Stomach (tissue), 9 donors: ENCODE data around the gene NEU4. TPM values are rescaled to one million over a fixed set of nuclear protein-coding genes. Genes with fewer than 3 reads are reported as not detected.
A peak's percentile ranks its signal among the peaks of the same experiment; 100 is the strongest.

ENCODE experiments used
- DNase-seq, 2 donors: peaks; one replicate each; pipeline versions ENCODE4 v3.0.0 to v3.0.0-alpha.2; 2013 to 2019
- H3K27ac ChIP-seq, 5 donors: fragments of 200-600 bp in 4 of 5; sonication (generic) in 4 of 5; one replicate each; pipeline ENCODE4 v1.5.1; 2013 to 2019; ENCODE audit warnings: mild to moderate bottlenecking in 1 of 5, moderate library complexity in 1 of 5
- H3K27me3 ChIP-seq, 3 donors: fragments of 200-600 bp; sonication (generic); one replicate each; pipeline ENCODE4 v1.5.1; 2017 to 2019; ENCODE audit warnings: mixed run types in 1 of 3
- H3K36me3 ChIP-seq, 4 donors: fragments of 200-600 bp; sonication (generic); 1 replicate in 3 of 4; 2 replicates in 1 of 4; pipeline ENCODE4 v1.5.1; 2016 to 2019
- H3K4me1 ChIP-seq, 4 donors: fragments of 200-600 bp; sonication (generic); one replicate each; pipeline ENCODE4 v1.5.1; 2016 to 2019
- H3K4me3 ChIP-seq, 4 donors: fragments of 200-600 bp; sonication (generic) in 3 of 4; one replicate each; pipeline ENCODE4 v1.5.1; 2016 to 2019; ENCODE audit warnings: mild to moderate bottlenecking in 1 of 4
- H3K9me3 ChIP-seq, 4 donors: fragments of 200-600 bp; sonication (generic); one replicate each; pipeline ENCODE4 v1.5.1; 2016 to 2019
- EP300 ChIP-seq: sonication (generic); formaldehyde crosslinking; IDR thresholded peaks from one replicate; pipeline ENCODE4 v1.6.1; 2017; ENCODE audit warnings: antibody characterized with exemption
- POLR2A ChIP-seq, 4 donors: fragments of 450-650 bp; IDR thresholded peaks; one replicate each; pipeline ENCODE4 v1.6.1; 2016; ENCODE audit warnings: antibody characterized with exemption in 4 of 4, control low read depth in 2 of 4, mild to moderate bottlenecking in 1 of 4, moderate library complexity in 1 of 4
- POLR2AphosphoS5 ChIP-seq, 3 donors: sonication (generic); formaldehyde crosslinking; IDR thresholded peaks; one replicate each; pipeline ENCODE4 v1.6.1; 2016; ENCODE audit warnings: antibody characterized with exemption in 3 of 3
- WGBS, 5 donors: extraction: QIAGEN DNeasy Blood & Tissue Kit in 3 of 5; methylation state at CpG; one replicate each; pipeline versions ENCODE4 v1.1.5 to v1.1.7; 2013 to 2018; 5-methylcytosine and 5-hydroxymethylcytosine counted together
- intact Hi-C: fragments of 100-400 bp; cut with DNase I; formaldehyde crosslinking; loops from one replicate; pipeline ENCODE4 v1.15.1; 2023; ENCODE audit warnings: low total_unique reads
- polyA plus RNA-seq, 3 donors: library from polyadenylated mRNA; stranded (reverse); fragments of 200-250 nt; gene quantifications; one replicate each; pipeline ENCODE4 v1.2.3, GENCODE V29; 2013
- total RNA-seq, 5 donors: library from RNA; depleted of rRNA; stranded (reverse); fragments of >200 nt; gene quantifications; one replicate each; pipeline versions ENCODE4 v1.1.0 to v1.2.3, GENCODE V29; 2014 to 2016
- TF ChIP-seq, protein P1 (sequence below), 7 experiments: fragments of 450-650 bp in 4 of 7; fragments of 200-600 bp in 3 of 7; sonication (generic) in 3 of 7; IDR thresholded peaks; one replicate each; pipeline ENCODE4 v1.5.1; 2016 to 2019; ENCODE audit warnings: antibody characterized with exemption in 7 of 7, control low read depth in 2 of 7, mild to moderate bottlenecking in 1 of 7
- donor health status: healthy with polysubstance abuse.
- donor health status: Bipolar disorder and iron deficiency.
- donor health status: healthy.

NEU4 gene
- total and polyA plus RNA-seq, 8 donors, result 0.08 to 415 TPM; not detected in 6

DNA sequence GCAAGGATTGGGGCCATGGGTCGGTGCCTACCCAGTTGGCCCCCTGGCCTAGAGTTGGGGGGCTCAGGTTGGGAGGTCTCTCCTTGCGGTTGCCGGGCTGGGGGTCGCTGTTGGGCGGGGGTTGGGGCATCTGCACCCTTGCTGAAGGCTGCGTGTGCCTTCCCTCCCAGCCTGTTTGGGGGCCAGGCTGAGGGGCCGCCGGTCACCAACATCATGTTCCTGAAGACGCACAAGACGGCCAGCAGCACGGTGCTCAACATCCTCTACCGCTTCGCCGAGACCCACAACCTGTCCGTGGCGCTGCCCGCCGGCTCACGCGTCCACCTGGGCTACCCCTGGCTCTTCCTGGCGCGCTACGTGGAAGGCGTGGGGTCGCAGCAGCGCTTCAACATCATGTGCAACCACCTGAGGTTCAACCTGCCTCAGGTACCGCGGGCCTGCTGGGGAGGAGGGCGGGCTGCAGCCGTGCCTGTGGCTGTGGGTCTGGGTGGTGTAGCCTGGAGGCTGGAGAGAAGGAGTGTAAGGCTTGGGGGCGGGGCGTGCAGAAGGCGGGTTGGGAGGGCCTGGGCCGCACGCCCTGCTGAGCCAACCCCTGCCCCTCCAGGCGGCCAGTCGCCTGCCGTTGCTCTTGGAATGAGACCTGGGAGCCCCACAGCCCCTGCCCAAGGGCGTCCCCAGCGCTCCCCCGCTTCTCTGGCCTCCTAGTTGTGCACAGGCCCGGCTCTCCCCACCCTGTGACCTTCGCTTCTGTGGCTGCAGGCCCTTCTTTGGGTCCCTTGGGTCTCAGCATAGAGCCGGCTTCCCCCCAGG is 7.2 kb upstream of the NEU4 start:
- H3K36me3 ChIP-seq, result no peaks in the 10 kb centered on the region
- TF ChIP-seq POLR2A (IDR thresholded peaks at IDR 0.05), result no peak
- TF ChIP-seq, protein P1, sequence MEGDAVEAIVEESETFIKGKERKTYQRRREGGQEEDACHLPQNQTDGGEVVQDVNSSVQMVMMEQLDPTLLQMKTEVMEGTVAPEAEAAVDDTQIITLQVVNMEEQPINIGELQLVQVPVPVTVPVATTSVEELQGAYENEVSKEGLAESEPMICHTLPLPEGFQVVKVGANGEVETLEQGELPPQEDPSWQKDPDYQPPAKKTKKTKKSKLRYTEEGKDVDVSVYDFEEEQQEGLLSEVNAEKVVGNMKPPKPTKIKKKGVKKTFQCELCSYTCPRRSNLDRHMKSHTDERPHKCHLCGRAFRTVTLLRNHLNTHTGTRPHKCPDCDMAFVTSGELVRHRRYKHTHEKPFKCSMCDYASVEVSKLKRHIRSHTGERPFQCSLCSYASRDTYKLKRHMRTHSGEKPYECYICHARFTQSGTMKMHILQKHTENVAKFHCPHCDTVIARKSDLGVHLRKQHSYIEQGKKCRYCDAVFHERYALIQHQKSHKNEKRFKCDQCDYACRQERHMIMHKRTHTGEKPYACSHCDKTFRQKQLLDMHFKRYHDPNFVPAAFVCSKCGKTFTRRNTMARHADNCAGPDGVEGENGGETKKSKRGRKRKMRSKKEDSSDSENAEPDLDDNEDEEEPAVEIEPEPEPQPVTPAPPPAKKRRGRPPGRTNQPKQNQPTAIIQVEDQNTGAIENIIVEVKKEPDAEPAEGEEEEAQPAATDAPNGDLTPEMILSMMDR (IDR thresholded peaks at IDR 0.05), result no peak
- TF ChIP-seq POLR2AphosphoS5 (IDR thresholded peaks at IDR 0.05), result no peak
- TF ChIP-seq EP300, result no peak
- no peaks in the 10 kb centered on the region for H3K9me3 ChIP-seq
- intact Hi-C loops, result no loop called here
- H3K27me3 ChIP-seq, result peaks cover 8 to 70% (median 25%) of the 10 kb centered on the region in 3 donors
- WGBS, 5 donors, result 70 to 79% (median 77%) methylated on average over 20 to 44 of the region's 44 CpGs
- H3K4me1 ChIP-seq, result peaks cover 15 to 22% (median 21%) of the 10 kb centered on the region in 4 donors
- H3K27ac ChIP-seq, result no peak overlapping the region
- DNase-seq, result peak in 1 of 2 donors; percentile 39
- no peak overlapping the region for H3K4me3 ChIP-seq

DNA sequence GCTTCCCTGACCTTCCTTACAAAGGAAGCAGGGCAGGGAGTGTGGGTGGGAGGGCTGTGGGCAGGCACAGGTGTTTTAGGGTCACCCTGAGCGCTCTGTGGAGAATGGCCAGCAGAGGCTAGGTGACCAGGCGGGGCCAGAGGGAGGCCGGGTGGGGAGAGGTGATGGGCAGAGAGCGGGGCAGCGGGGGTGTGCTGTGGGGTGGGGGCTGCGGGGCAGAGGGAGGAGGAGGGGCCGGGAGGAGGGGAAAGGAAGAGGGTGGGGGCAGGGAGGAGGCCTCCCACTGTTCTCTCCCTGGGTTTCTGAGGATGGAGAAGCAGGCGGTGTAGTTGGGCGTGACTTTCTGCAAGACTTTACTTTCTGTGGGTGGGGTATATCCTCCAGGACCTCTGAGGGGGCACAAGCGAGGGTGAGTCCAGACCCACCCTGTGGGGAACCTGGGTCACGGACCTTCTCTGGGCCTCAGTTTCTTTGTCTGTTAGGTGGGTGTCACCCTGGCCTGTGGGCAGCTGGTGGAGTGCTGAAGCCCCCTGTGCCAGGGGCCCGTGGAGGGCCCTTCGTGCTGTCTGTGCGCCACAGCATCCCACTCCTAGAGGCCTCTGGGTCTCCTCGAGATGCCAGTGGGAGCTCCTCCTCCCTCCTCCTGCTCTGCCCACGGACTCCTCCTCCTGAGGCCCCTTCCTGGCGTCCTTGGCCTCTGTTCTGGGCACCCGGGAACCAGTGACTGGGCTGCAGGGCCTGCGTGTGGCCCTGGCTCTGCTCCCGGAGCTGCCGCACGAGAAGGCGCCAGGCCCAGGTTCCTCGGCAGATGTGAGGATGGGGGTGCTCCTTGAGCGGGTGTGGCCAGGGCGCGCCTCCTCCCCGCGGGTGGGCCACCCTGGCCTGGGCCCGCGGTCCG is 6.3 kb upstream of the NEU4 start:
- DNase-seq, result peak in 1 of 2 donors; percentile 22
- WGBS, 5 donors, result 49 to 61% (median 57%) methylated on average over 18 to 32 of the region's 32 CpGs
- TF ChIP-seq EP300 (no peak), POLR2AphosphoS5 (IDR thresholded peaks at IDR 0.05) (no peak), POLR2A (IDR thresholded peaks at IDR 0.05) (no peak)
- TF ChIP-seq, protein P1 (IDR thresholded peaks at IDR 0.05), result no peak
- Histone ChIP-seq H3K9me3 (no peaks in the 10 kb centered on the region), H3K36me3 (no peaks in the 10 kb centered on the region), H3K27ac (no peak overlapping the region), H3K4me3 (peak overlapping the region in 2 of 4 donors; percentile 57 to 61), H3K4me1 (peaks cover 15 to 22% (median 21%) of the 10 kb centered on the region in 4 donors), H3K27me3 (peaks cover 8 to 69% (median 25%) of the 10 kb centered on the region in 3 donors)
- intact Hi-C loops, result no loop called here

DNA sequence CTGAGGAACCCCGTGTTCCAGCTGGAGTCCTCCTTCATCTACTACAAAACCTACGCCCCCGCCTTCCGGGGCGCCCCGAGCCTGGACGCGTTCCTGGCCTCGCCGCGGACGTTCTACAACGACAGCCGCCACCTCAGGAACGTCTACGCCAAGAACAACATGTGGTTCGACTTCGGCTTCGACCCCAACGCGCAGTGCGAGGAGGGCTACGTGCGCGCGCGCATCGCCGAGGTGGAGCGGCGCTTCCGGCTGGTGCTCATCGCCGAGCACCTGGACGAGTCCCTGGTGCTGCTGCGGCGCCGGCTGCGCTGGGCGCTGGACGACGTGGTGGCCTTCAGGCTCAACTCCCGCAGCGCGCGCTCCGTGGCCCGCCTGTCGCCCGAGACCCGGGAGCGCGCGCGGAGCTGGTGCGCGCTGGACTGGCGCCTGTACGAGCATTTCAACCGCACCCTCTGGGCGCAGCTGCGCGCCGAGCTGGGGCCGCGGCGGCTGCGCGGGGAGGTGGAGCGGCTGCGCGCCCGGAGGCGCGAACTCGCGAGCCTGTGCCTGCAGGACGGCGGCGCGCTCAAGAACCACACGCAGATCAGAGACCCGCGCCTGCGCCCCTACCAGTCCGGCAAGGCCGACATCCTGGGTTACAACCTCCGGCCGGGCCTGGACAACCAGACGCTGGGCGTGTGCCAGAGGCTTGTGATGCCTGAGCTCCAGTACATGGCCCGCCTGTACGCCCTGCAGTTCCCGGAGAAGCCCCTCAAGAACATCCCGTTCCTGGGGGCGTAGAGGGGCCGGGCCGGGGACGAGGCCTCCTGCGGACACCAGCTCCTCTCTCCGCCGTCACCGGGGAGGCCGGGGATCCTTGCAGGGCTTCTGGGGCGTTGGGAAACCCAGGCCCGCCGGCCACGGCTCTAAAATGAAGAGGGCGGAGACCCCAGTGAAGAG is 5.3 kb upstream of the NEU4 start:
- WGBS, 5 donors, result 2 to 7% (median 4%) methylated on average over 60 to 109 of the region's 109 CpGs
- peaks cover 8 to 60% (median 25%) of the 10 kb centered on the region in 3 donors for H3K27me3 ChIP-seq
- no peaks in the 10 kb centered on the region for H3K9me3 ChIP-seq
- intact Hi-C loops, result no loop called here
- TF ChIP-seq, protein P1 (IDR thresholded peaks at IDR 0.05), result no peak
- no peak for TF ChIP-seq POLR2A (IDR thresholded peaks at IDR 0.05)
- no peak for TF ChIP-seq EP300
- TF ChIP-seq POLR2AphosphoS5 (IDR thresholded peaks at IDR 0.05), result no peak
- H3K27ac ChIP-seq, result peak overlapping the region in 2 of 5 donors; percentile 5 to 7
- H3K4me1 ChIP-seq, result peaks cover 15 to 22% (median 21%) of the 10 kb centered on the region in 4 donors
- H3K4me3 ChIP-seq, result peak overlapping the region; percentile 44 to 61 (median 51)
- peak in 1 of 2 donors; percentile 85 for DNase-seq
- H3K36me3 ChIP-seq, result no peaks in the 10 kb centered on the region
